Vagina (tissue), 2 donors: ENCODE results near the gene SCCPDH.

Experiments
- POLR2A ChIP-seq, 2 donors: fragments of 450-650 bp; IDR thresholded peaks; one replicate each; pipeline ENCODE4 v1.6.1; 2017; ENCODE audit warnings: antibody characterized with exemption in 2 of 2, mild to moderate bottlenecking in 2 of 2, moderate library complexity in 2 of 2
- POLR2AphosphoS5 ChIP-seq, 2 donors: sonication (generic); formaldehyde crosslinking; IDR thresholded peaks; one replicate each; pipeline ENCODE4 v1.9.0; 2017; ENCODE audit warnings: antibody characterized with exemption in 2 of 2, mild to moderate bottlenecking in 2 of 2, low read depth in 1 of 2; ENCODE audit not compliant: insufficient read depth in 1 of 2
- TF ChIP-seq, protein P1 (sequence below), 3 experiments: fragments of 450-650 bp in 2 of 3; fragments of 200-600 bp in 1 of 3; sonication (generic) in 1 of 3; IDR thresholded peaks; one replicate each; pipeline ENCODE4 v1.5.1; 2017 to 2019; ENCODE audit warnings: antibody characterized with exemption in 3 of 3, mild to moderate bottlenecking in 2 of 3, moderate library complexity in 2 of 3

GRCh38 chr1:246750752-246751151 is 26.5 kb downstream of the SCCPDH start:
- TF ChIP-seq, protein P1, sequence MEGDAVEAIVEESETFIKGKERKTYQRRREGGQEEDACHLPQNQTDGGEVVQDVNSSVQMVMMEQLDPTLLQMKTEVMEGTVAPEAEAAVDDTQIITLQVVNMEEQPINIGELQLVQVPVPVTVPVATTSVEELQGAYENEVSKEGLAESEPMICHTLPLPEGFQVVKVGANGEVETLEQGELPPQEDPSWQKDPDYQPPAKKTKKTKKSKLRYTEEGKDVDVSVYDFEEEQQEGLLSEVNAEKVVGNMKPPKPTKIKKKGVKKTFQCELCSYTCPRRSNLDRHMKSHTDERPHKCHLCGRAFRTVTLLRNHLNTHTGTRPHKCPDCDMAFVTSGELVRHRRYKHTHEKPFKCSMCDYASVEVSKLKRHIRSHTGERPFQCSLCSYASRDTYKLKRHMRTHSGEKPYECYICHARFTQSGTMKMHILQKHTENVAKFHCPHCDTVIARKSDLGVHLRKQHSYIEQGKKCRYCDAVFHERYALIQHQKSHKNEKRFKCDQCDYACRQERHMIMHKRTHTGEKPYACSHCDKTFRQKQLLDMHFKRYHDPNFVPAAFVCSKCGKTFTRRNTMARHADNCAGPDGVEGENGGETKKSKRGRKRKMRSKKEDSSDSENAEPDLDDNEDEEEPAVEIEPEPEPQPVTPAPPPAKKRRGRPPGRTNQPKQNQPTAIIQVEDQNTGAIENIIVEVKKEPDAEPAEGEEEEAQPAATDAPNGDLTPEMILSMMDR (IDR thresholded peaks at IDR 0.05): no peak
- no peak for TF ChIP-seq POLR2A (IDR thresholded peaks at IDR 0.05)
- no peak for TF ChIP-seq POLR2AphosphoS5 (IDR thresholded peaks at IDR 0.05; ENCODE audit: insufficient read depth in 1 of 2, low read depth in 1 of 2)
